HepG2 (cell line): ENCODE data around the gene IP6K1. TPM values are rescaled to one million over a fixed set of nuclear protein-coding genes. Genes with fewer than 3 reads are reported as not detected.

ENCODE experiments used
- AKAP8 ChIP-seq: sonication (generic); formaldehyde crosslinking; IDR thresholded peaks from 2 replicates; pipeline ENCODE4 v1.5.1; 2020; ENCODE audit warnings: mild to moderate bottlenecking, missing genetic modification reagents
- CBX5 ChIP-seq: sonication (generic); formaldehyde crosslinking; IDR thresholded peaks from 2 replicates; pipeline ENCODE4 v1.4.0; 2020; ENCODE audit warnings: missing genetic modification reagents, borderline replicate concordance
- GABPA ChIP-seq, 2 experiments: IDR thresholded peaks; 2 replicates each; pipeline ENCODE4 v1.6.1; 2011 to 2016; ENCODE audit warnings: low read depth in 2 of 2, low read length in 1 of 2, missing biosample characterization in 1 of 2, missing genetic modification characterization in 1 of 2
- GATAD1 ChIP-seq: IDR thresholded peaks from 2 replicates; pipeline ENCODE4 v1.6.1; 2016; ENCODE audit warnings: missing genetic modification reagents, missing compliant biosample characterization
- GMEB2 ChIP-seq: IDR thresholded peaks from 2 replicates; pipeline ENCODE4 v1.6.1; 2016; ENCODE audit warnings: missing biosample characterization, missing genetic modification reagents, low read depth
- KDM3A ChIP-seq: IDR thresholded peaks from 2 replicates; pipeline ENCODE4 v1.6.1; 2018; ENCODE audit warnings: low read depth, missing compliant biosample characterization
- MTA3 ChIP-seq: sonication (generic); formaldehyde crosslinking; IDR thresholded peaks from 2 replicates; pipeline ENCODE4 v1.4.0; 2020; ENCODE audit warnings: missing genetic modification reagents
- MTF2 ChIP-seq: sonication (generic); formaldehyde crosslinking; IDR thresholded peaks from 2 replicates; pipeline ENCODE4 v1.5.0; 2020; ENCODE audit warnings: missing genetic modification reagents, borderline replicate concordance
- NCOA5 ChIP-seq: sonication (generic); formaldehyde crosslinking; IDR thresholded peaks from 2 replicates; pipeline ENCODE4 v1.4.0; 2020; ENCODE audit warnings: missing genetic modification reagents
- TCF7L2 ChIP-seq: IDR thresholded peaks from 2 replicates; pipeline ENCODE4 v1.6.1; 2011; ENCODE audit warnings: mild to moderate bottlenecking, low read depth, low read length, moderate library complexity
- TFAP4 ChIP-seq: sonication (generic); IDR thresholded peaks from 2 replicates; pipeline ENCODE4 v1.6.1; 2016; ENCODE audit warnings: low read depth, borderline replicate concordance
- ZFP36 ChIP-seq: fragments of 150-350 bp; IDR thresholded peaks from 2 replicates; pipeline ENCODE4 v1.6.1; 2018; ENCODE audit warnings: borderline replicate concordance, low read length, low read depth; ENCODE audit not compliant: partially characterized antibody
- ZFX ChIP-seq: sonication (generic); formaldehyde crosslinking; IDR thresholded peaks from 2 replicates; pipeline ENCODE4 v1.4.0; 2020; ENCODE audit warnings: mild to moderate bottlenecking, low read depth, missing genetic modification reagents, moderate library complexity
- ZNF224 ChIP-seq: sonication (generic); formaldehyde crosslinking; IDR thresholded peaks from 2 replicates; pipeline ENCODE4 v1.5.0; 2020; ENCODE audit warnings: mild to moderate bottlenecking, missing genetic modification reagents
- ZNF260 ChIP-seq: sonication (generic); formaldehyde crosslinking; IDR thresholded peaks from 2 replicates; pipeline ENCODE4 v1.4.0; 2020; ENCODE audit warnings: missing genetic modification reagents, low read depth, mild to moderate bottlenecking, borderline replicate concordance
- ZNF274 ChIP-seq: sonication (generic); formaldehyde crosslinking; IDR thresholded peaks from 2 replicates; pipeline ENCODE4 v1.5.1; 2020; ENCODE audit warnings: mild to moderate bottlenecking, missing genetic modification reagents
- ZNF331 ChIP-seq: sonication (generic); formaldehyde crosslinking; IDR thresholded peaks from 2 replicates; pipeline ENCODE4 v1.4.0; 2020; ENCODE audit warnings: missing genetic modification reagents
- ZNF512B ChIP-seq: sonication (generic); formaldehyde crosslinking; IDR thresholded peaks from 2 replicates; pipeline ENCODE4 v1.5.1; 2020; ENCODE audit warnings: missing genetic modification reagents, mild to moderate bottlenecking, borderline replicate concordance
- ZNF589 ChIP-seq: sonication (generic); formaldehyde crosslinking; conservative IDR thresholded peaks from 2 replicates; pipeline ENCODE4 v1.8.0; 2022; ENCODE audit warnings: mild to moderate bottlenecking, moderate library complexity, missing genetic modification reagents
- ZNF713 ChIP-seq: sonication (generic); formaldehyde crosslinking; IDR thresholded peaks from 2 replicates; pipeline ENCODE4 v1.4.0; 2020; ENCODE audit warnings: mild to moderate bottlenecking, missing genetic modification reagents
- ZNF777 ChIP-seq: sonication (generic); formaldehyde crosslinking; IDR thresholded peaks from 2 replicates; pipeline ENCODE4 v1.4.0; 2020; ENCODE audit warnings: missing genetic modification reagents
- polyA plus RNA-seq, 8 experiments: library from polyadenylated mRNA; depleted of rRNA in 3 of 8; stranded (reverse) in 7 of 8; unstranded in 1 of 8; fragments of >200 nt; fragmentation: Illumina TruSeq in 4 of 8; extraction: Trizol in 4 of 8; gene quantifications; 2 replicates each; pipeline versions ENCODE4 v1.2.1 to v1.2.3, GENCODE V29; 2011 to 2016; ENCODE audit warnings: low read depth in 4 of 8, missing spikeins in 1 of 8, mixed read lengths in 1 of 8; ENCODE audit not compliant: insufficient read depth in 1 of 8
- total RNA-seq, 5 experiments: library from RNA; depleted of rRNA; stranded (reverse); fragments of >200 nt; fragmentation: Illumina TruSeq; extraction: Trizol; gene quantifications; 2 replicates each; pipeline ENCODE4 v1.2.3, GENCODE V29; 2016; ENCODE audit warnings: low read depth in 1 of 5

The IP6K1 gene
- total and polyA plus RNA-seq, 2 of the 13 experiments (the other 11 are each of a cell fraction or from before 2014, with no cell fraction given), result 17.7 to 29.7 TPM

GRCh38 chr3:49723628-49724551 lies 62.5 kb downstream of the IP6K1 start, which contains the start of gene GMPPB (continued):
- TF ChIP-seq ZFX (CRISPR knock-in tag) (peak; percentile 85), ZNF512B (CRISPR knock-in tag) (no peak), TFAP4 (peak; percentile 63; the same call in 1 of the 2 replicates), ZNF777 (CRISPR knock-in tag) (peak; percentile 41; the same call in 1 of the 2 replicates), ZNF260 (CRISPR knock-in tag) (no peak), MTA3 (CRISPR knock-in tag) (no peak), KDM3A (CRISPR knock-in tag) (no peak), ZNF224 (CRISPR knock-in tag) (0 out of 2 replicates have a peak, but pooled peaks have one; percentile 85), ZNF589 (CRISPR knock-in tag) (peak; percentile 94), MTF2 (CRISPR knock-in tag) (no peak), TCF7L2 (no peak), ZNF713 (CRISPR knock-in tag) (peak; percentile 38; the same call in 1 of the 2 replicates), CBX5 (CRISPR knock-in tag) (no peak), ZFP36 (no peak), GMEB2 (CRISPR knock-in tag) (peak; percentile 98), ZNF331 (CRISPR knock-in tag) (0 out of 2 replicates have a peak, but pooled peaks have one; percentile 36), ZNF274 (CRISPR knock-in tag) (peak; percentile 84; the same call in 1 of the 2 replicates), GATAD1 (CRISPR knock-in tag) (peak; percentile 96), AKAP8 (CRISPR knock-in tag) (peak; percentile 80), NCOA5 (CRISPR knock-in tag) (no peak), GABPA (IDR thresholded peaks at IDR 0.05; ENCODE audit: low read depth, low read length) (no peak), GABPA (CRISPR knock-in tag; IDR thresholded peaks at IDR 0.05; ENCODE audit: low read depth) (no peak)
